Measurements from ENCODE around the gene ELMO1. TPM values are rescaled to one million over a fixed set of nuclear protein-coding genes. Genes with fewer than 3 reads are reported as not detected.

Gene ELMO1
- total RNA-seq, 1 experiment from 2014 or later: 1.1 TPM

- no peak for DNase-seq (ENCODE audit: low read depth, low spot score)
- no TSS peak for BruUV-seq (replicated peaks)
- Histone ChIP-seq H3K79me2 (ENCODE audit: insufficient read depth, low read length) (no peaks in the 10 kb centered on the region), H3K9me2 (ENCODE audit: insufficient read depth) (no peaks in the 10 kb centered on the region), H3K4me3 (replicated peaks in 1 of 2; ENCODE audit: low read depth in 1 of 2, low read length in 2 of 2) (no peak overlapping the region), H3K36me3 (ENCODE audit: control insufficient read depth in 1 of 2, insufficient read depth in 2 of 2, low read length in 2 of 2) (no peaks in the 10 kb centered on the region), H3K9ac (ENCODE audit: low read length) (no peak overlapping the region), H3K27ac (ENCODE audit: low read depth, low read length) (no peak overlapping the region), H3K27me3 (ENCODE audit: insufficient read depth, low read length) (peaks cover 38% of the 10 kb centered on the region), H3K4me1 (ENCODE audit: control insufficient read depth in 1 of 2, insufficient read depth in 2 of 2, low read length in 2 of 2) (no peaks in the 10 kb centered on the region), H4K20me1 (ENCODE audit: insufficient read depth) (no peaks in the 10 kb centered on the region), H2AFZ (ENCODE audit: low read depth, low read length, poor library complexity, severe bottlenecking) (no peak overlapping the region), H3K9me3 (ENCODE audit: control insufficient read depth in 1 of 2, insufficient read depth in 1 of 2, low read depth in 1 of 2, low read length in 2 of 2) (no peaks in the 10 kb centered on the region; a peak in 1 of 4 replicates), H3K4me2 (ENCODE audit: low read length) (no peak overlapping the region)
- no peak for TF ChIP-seq CEBPB (IDR thresholded peaks at IDR 0.05; ENCODE audit: low read depth)
- TF ChIP-seq TCF7L2 (IDR thresholded peaks at IDR 0.05; ENCODE audit: borderline replicate concordance, extremely low read depth, insufficient read depth, insufficient read length): no peak
- TF ChIP-seq SRF (IDR thresholded peaks at IDR 0.05; ENCODE audit: low read depth): no peak
- TF ChIP-seq SIN3A (IDR thresholded peaks at IDR 0.05; ENCODE audit: low read depth): no peak
- no peak for TF ChIP-seq ATF3 (IDR thresholded peaks at IDR 0.05)
- TF ChIP-seq SP1 (IDR thresholded peaks at IDR 0.05; ENCODE audit: low read depth): no peak
- TF ChIP-seq EZH2phosphoT487 (IDR thresholded peaks at IDR 0.05; ENCODE audit: borderline replicate concordance): no peak
- ATAC-seq: no peak
- intact Hi-C loops (cut with micrococcal nuclease): no loop called here
- ChIA-PET POLR2A (no interaction called here), CTCF (no interaction called here), RAD21 (ENCODE audit: low non-redundant PET in 1 of 2, low total read pairs in 2 of 2, uncharacterized antibody in 2 of 2, unreplicated experiment in 2 of 2) (no interaction called here)
Observed at GRCh38 chr7:37414352-37414983, 34.2 kb downstream of the ELMO1 start.

- RAD21 ChIA-PET (ENCODE audit: low non-redundant PET in 1 of 2, low total read pairs in 2 of 2, uncharacterized antibody in 2 of 2, unreplicated experiment in 2 of 2): no interaction called here
- Histone ChIP-seq H3K27me3 (ENCODE audit: insufficient read depth, low read length) (peaks cover 35% of the 10 kb centered on the region), H2AFZ (ENCODE audit: low read depth, low read length, poor library complexity, severe bottlenecking) (no peak overlapping the region), H3K9ac (ENCODE audit: low read length) (no peak overlapping the region), H3K4me3 (replicated peaks in 1 of 2; ENCODE audit: low read depth in 1 of 2, low read length in 2 of 2) (no peak overlapping the region), H3K27ac (ENCODE audit: low read depth, low read length) (no peak overlapping the region), H3K4me1 (ENCODE audit: control insufficient read depth in 1 of 2, insufficient read depth in 2 of 2, low read length in 2 of 2) (no peaks in the 10 kb centered on the region), H4K20me1 (ENCODE audit: insufficient read depth) (no peaks in the 10 kb centered on the region), H3K79me2 (ENCODE audit: insufficient read depth, low read length) (no peaks in the 10 kb centered on the region), H3K9me3 (ENCODE audit: control insufficient read depth in 1 of 2, insufficient read depth in 1 of 2, low read depth in 1 of 2, low read length in 2 of 2) (no peaks in the 10 kb centered on the region; a peak in 1 of 4 replicates), H3K4me2 (ENCODE audit: low read length) (no peak overlapping the region), H3K36me3 (ENCODE audit: control insufficient read depth in 1 of 2, insufficient read depth in 2 of 2, low read length in 2 of 2) (no peaks in the 10 kb centered on the region), H3K9me2 (ENCODE audit: insufficient read depth) (no peaks in the 10 kb centered on the region)
- ATAC-seq (no peak), DNase-seq (ENCODE audit: low read depth, low spot score) (no peak)
- POLR2A ChIA-PET: no interaction called here
- CTCF ChIA-PET: no interaction called here
- intact Hi-C loops (cut with micrococcal nuclease): no loop called here
- TF ChIP-seq EGR1 (IDR thresholded peaks at IDR 0.05; ENCODE audit: low read depth) (no peak), SP1 (IDR thresholded peaks at IDR 0.05; ENCODE audit: low read depth) (no peak), SRF (IDR thresholded peaks at IDR 0.05; ENCODE audit: low read depth) (no peak), ATF3 (IDR thresholded peaks at IDR 0.05) (no peak), TCF7L2 (IDR thresholded peaks at IDR 0.05; ENCODE audit: borderline replicate concordance, extremely low read depth, insufficient read depth, insufficient read length) (no peak), POLR2AphosphoS5 (IDR thresholded peaks at IDR 0.05; ENCODE audit: low read depth, low read length) (no peak)
- no TSS peak for BruUV-seq (replicated peaks)
Observed at GRCh38 chr7:37411444-37412034, 37.1 kb downstream of the ELMO1 start.
